Right lobe of liver (tissue), 6 donors: ENCODE results near the gene RXFP1. TPM values are rescaled to one million over a fixed set of nuclear protein-coding genes. Genes with fewer than 3 reads are reported as not detected.
A peak's percentile ranks its signal among the peaks of the same experiment; 100 is the strongest.

Experiments
- ATAC-seq, 4 donors: fragments of 200-7000 bp; cut with Tn5 transposase; one replicate each; pipeline ENCODE4 v1.9.1; 2020; ENCODE audit warnings: mild to moderate bottlenecking in 4 of 4, moderate library complexity in 4 of 4
- DNase-seq, 3 donors: peaks; one replicate each; pipeline ENCODE4 v3.0.0-alpha.2; 2020
- H3K27ac ChIP-seq, 3 donors: fragments of 200-600 bp; one replicate each; pipeline ENCODE4 v1.8.0; 2022
- H3K27me3 ChIP-seq, 2 donors: fragments of 200-600 bp; one replicate each; pipeline ENCODE4 v1.8.0; 2022
- H3K36me3 ChIP-seq, 4 donors: fragments of 200-600 bp; sonication (generic) in 1 of 4; one replicate each; pipeline versions ENCODE4 v1.5.1 to v1.8.0; 2017 to 2022; ENCODE audit warnings: control low read depth in 1 of 4
- H3K4me1 ChIP-seq, 4 donors: fragments of 200-600 bp; sonication (generic) in 1 of 4; one replicate each; pipeline versions ENCODE4 v1.5.1 to v1.8.0; 2017 to 2022; ENCODE audit warnings: control low read depth in 1 of 4
- H3K4me3 ChIP-seq, 3 donors: fragments of 200-600 bp; one replicate each; pipeline ENCODE4 v1.8.0; 2022
- H3K9me3 ChIP-seq, 4 donors: fragments of 200-600 bp; sonication (generic) in 1 of 4; one replicate each; pipeline versions ENCODE4 v1.5.1 to v1.8.0; 2017 to 2022; ENCODE audit warnings: control low read depth in 1 of 4
- POLR2A ChIP-seq: fragments of 450-650 bp; IDR thresholded peaks from one replicate; pipeline ENCODE4 v1.6.1; 2017; ENCODE audit warnings: antibody characterized with exemption, mild to moderate bottlenecking
- WGBS: methylation state at CpG from one replicate; pipeline ENCODE4 v1.1.6; 2018; ENCODE audit warnings: low coverage, low lambda C conversion rate; ENCODE audit not compliant: insufficient coverage; ENCODE audit errors: missing lambda C conversion rate; 5-methylcytosine and 5-hydroxymethylcytosine counted together
- intact Hi-C, 2 donors: fragments of 100-400 bp; cut with DNase I; formaldehyde crosslinking; loops; one replicate each; pipeline versions ENCODE4 v1.11.2 to v1.14.1; 2022
- total RNA-seq, 6 experiments: library from RNA; depleted of rRNA in 2 of 6; stranded (reverse); fragments of >200 nt in 2 of 6; fragmentation: NEBNext Ultra II Directional in 3 of 6; extraction: Animal tissue kit (Norgen Biotek cat#: 25700) in 3 of 6; gene quantifications; one replicate each; pipeline versions ENCODE4 v1.1.0 to v1.2.4, GENCODE V29; 2016 to 2023
- TF ChIP-seq, protein P1 (sequence below), 4 donors: fragments of 200-600 bp in 3 of 4; fragments of 450-650 bp in 1 of 4; IDR thresholded peaks; one replicate each; pipeline versions ENCODE4 v1.5.1 to v1.8.0; 2016 to 2022; ENCODE audit warnings: antibody characterized with exemption in 4 of 4, mild to moderate bottlenecking in 2 of 4
- donor health status: DM: no; HTN: yes; CAD: no.
- donor health status: DM: no; HTN: no; CAD: no.
- donor health status: DM: no; HTN: no; CAD: no.
- donor health status: DM: no; HTN: yes; CAD: no.
- donor health status: DM: no; HTN: yes; CAD: no.

The RXFP1 gene
- total RNA-seq, 6 experiments from 2014 or later = 0.88 to 3.4 (median 1.3) TPM

DNA sequence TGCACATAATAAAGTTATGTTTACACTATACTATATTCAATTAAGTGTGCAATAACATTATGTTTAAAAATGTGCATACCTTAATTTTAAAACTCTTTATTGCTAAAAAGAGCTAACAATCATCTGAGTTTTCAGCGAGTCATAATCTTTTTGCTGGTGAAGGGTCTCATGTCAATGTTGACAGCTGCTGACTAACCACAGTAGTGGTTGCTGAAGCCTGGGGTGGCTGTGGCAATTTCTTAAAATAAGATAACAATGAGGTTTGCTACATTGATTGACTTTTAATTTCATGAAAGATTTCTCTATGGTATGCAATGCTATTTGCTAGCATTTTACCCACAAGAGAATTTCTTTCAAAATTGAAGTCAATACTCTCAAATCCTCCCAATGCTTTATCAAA is 91.4 kb downstream of the RXFP1 start:
- H3K9me3 ChIP-seq = no peaks in the 10 kb centered on the region
- no peak for TF ChIP-seq POLR2A
- TF ChIP-seq, protein P1, sequence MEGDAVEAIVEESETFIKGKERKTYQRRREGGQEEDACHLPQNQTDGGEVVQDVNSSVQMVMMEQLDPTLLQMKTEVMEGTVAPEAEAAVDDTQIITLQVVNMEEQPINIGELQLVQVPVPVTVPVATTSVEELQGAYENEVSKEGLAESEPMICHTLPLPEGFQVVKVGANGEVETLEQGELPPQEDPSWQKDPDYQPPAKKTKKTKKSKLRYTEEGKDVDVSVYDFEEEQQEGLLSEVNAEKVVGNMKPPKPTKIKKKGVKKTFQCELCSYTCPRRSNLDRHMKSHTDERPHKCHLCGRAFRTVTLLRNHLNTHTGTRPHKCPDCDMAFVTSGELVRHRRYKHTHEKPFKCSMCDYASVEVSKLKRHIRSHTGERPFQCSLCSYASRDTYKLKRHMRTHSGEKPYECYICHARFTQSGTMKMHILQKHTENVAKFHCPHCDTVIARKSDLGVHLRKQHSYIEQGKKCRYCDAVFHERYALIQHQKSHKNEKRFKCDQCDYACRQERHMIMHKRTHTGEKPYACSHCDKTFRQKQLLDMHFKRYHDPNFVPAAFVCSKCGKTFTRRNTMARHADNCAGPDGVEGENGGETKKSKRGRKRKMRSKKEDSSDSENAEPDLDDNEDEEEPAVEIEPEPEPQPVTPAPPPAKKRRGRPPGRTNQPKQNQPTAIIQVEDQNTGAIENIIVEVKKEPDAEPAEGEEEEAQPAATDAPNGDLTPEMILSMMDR (IDR thresholded peaks at IDR 0.05) = no peak
- no peak overlapping the region for H3K27ac ChIP-seq
- no peaks in the 10 kb centered on the region for H3K4me1 ChIP-seq
- WGBS = 80% methylated on average over 1 of the region's 1 CpG
- H3K36me3 ChIP-seq = no peaks in the 10 kb centered on the region
- no peak for ATAC-seq
- DNase-seq = no peak
- no peaks in the 10 kb centered on the region for H3K27me3 ChIP-seq
- intact Hi-C loops = no loop called here
- H3K4me3 ChIP-seq = no peak overlapping the region

GRCh38 chr4:158617956-158618355 is 96.3 kb downstream of the RXFP1 start:
- Histone ChIP-seq H3K4me3 (no peak overlapping the region), H3K4me1 (no peaks in the 10 kb centered on the region), H3K27ac (no peak overlapping the region), H3K9me3 (no peaks in the 10 kb centered on the region), H3K36me3 (no peaks in the 10 kb centered on the region), H3K27me3 (no peaks in the 10 kb centered on the region)
- ATAC-seq = no peak
- TF ChIP-seq, protein P1 (IDR thresholded peaks at IDR 0.05) = no peak
- no peak for TF ChIP-seq POLR2A
- intact Hi-C loops = no loop called here
- DNase-seq = no peak

DNA sequence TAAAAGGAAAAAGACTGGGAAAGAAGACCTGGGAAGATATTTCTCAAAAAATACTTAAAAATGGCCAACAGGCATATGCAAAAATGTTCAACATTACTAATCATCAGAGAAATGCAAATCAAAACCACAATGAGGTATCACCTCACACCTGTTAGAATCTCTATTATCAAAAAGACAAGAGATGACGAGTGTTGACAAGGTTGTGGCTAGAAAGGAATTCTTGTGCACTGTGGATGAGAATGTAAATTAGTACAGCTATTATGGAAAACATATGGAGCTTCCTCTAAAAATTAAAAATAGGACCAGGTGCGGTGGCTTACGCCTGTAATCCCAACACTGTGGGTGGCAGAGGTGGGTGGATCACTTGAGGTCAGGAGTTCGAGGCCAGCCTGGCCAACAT is 100.0 kb downstream of the RXFP1 start:
- H3K9me3 ChIP-seq = no peaks in the 10 kb centered on the region
- intact Hi-C loops = loop anchor here (10.0 kb wide), 1 partner anchor 367 kb away; no protein-coding TSS in a partner anchor
- no peak overlapping the region for H3K27ac ChIP-seq
- TF ChIP-seq, protein P1 (IDR thresholded peaks at IDR 0.05) = no peak
- TF ChIP-seq POLR2A = no peak
- ATAC-seq = no peak
- no peaks in the 10 kb centered on the region for H3K36me3 ChIP-seq
- no peak for DNase-seq
- H3K27me3 ChIP-seq = no peaks in the 10 kb centered on the region
- H3K4me3 ChIP-seq = no peak overlapping the region
- no peaks in the 10 kb centered on the region for H3K4me1 ChIP-seq
- 64% methylated on average over 4 of the region's 4 CpGs for WGBS

- Histone ChIP-seq H3K9me3 (no peaks in the 10 kb centered on the region), H3K4me1 (no peaks in the 10 kb centered on the region), H3K4me3 (no peak overlapping the region), H3K36me3 (no peaks in the 10 kb centered on the region), H3K27ac (no peak overlapping the region), H3K27me3 (no peaks in the 10 kb centered on the region)
- TF ChIP-seq POLR2A = no peak
- TF ChIP-seq, protein P1 (IDR thresholded peaks at IDR 0.05) = no peak
- 72% methylated on average over 3 of the region's 3 CpGs for WGBS
- intact Hi-C loops = loop anchor here (10.0 kb wide), 1 partner anchor 367 kb away; no protein-coding TSS in a partner anchor
- ATAC-seq (no peak), DNase-seq (no peak)
Observed at GRCh38 chr4:158622251-158622650, 100.6 kb downstream of the RXFP1 start.

GRCh38 chr4:158624889-158625478 is 103.3 kb downstream of the RXFP1 start:
- Histone ChIP-seq H3K9me3 (no peaks in the 10 kb centered on the region), H3K36me3 (no peaks in the 10 kb centered on the region), H3K27ac (no peak overlapping the region), H3K4me3 (no peak overlapping the region), H3K27me3 (no peaks in the 10 kb centered on the region), H3K4me1 (no peaks in the 10 kb centered on the region)
- intact Hi-C loops = loop anchor here (10.0 kb wide), 1 partner anchor 370 kb away; no protein-coding TSS in a partner anchor
- DNase-seq (no peak), ATAC-seq (peak; percentile 90 to 96 (median 93))
- 11% methylated on average over 3 of the region's 3 CpGs for WGBS
- TF ChIP-seq, protein P1 (IDR thresholded peaks at IDR 0.05) = peak; percentile 68 to 84 (median 75)
- no peak for TF ChIP-seq POLR2A
